Neural cell (in vitro differentiated cells): ENCODE measurements around the gene C21orf91. TPM values are rescaled to one million over a fixed set of nuclear protein-coding genes. Genes with fewer than 3 reads are reported as not detected.
"Not testable (repeated sequence)": the region's sequence is repeated elsewhere in the genome, so short reads cannot be mapped to it uniquely, and the experiment has no call there.

Experiments
- H2AFZ ChIP-seq: fragments of 200-600, 300-800 bp; sonication (generic), shearing (Covaris generic); 2 replicates; pipeline ENCODE4 v1.6.0; 2014; ENCODE audit warnings: low read depth, mild to moderate bottlenecking, antibody characterized with exemption, low read length, moderate library complexity
- H3F3A ChIP-seq: fragments of 200-600 bp; shearing (Covaris generic); 2 replicates; pipeline ENCODE4 v1.6.1; 2016; ENCODE audit warnings: mild to moderate bottlenecking, moderate library complexity, mixed read lengths, antibody characterized with exemption, low read length; ENCODE audit not compliant: insufficient read depth, poor library complexity, severe bottlenecking
- H3K27ac ChIP-seq: fragments of 200-600, 300-800 bp; sonication (generic), shearing (Covaris generic); 2 replicates; pipeline ENCODE4 v1.5.1; 2014; ENCODE audit warnings: mild to moderate bottlenecking, low read length, moderate library complexity
- H3K27me3 ChIP-seq: fragments of 300-800, 200-600 bp; sonication (generic), shearing (Covaris generic); 2 replicates; pipeline ENCODE4 v1.6.0; 2014; ENCODE audit warnings: mild to moderate bottlenecking, low read depth, low read length, moderate library complexity; ENCODE audit not compliant: insufficient read depth
- H3K36me3 ChIP-seq: fragments of 300-800, 200-600 bp; sonication (generic), shearing (Covaris generic); 2 replicates; pipeline ENCODE4 v1.5.1; 2014; ENCODE audit warnings: mild to moderate bottlenecking, antibody characterized with exemption, low read length, moderate library complexity; ENCODE audit not compliant: insufficient read depth
- H3K4me2 ChIP-seq: fragments of 300-800, 200-600 bp; sonication (generic), shearing (Covaris generic); 2 replicates; pipeline ENCODE4 v1.6.0; 2014; ENCODE audit warnings: mild to moderate bottlenecking, low read length
- H3K4me3 ChIP-seq: fragments of 300-800, 200-600 bp; sonication (generic), shearing (Covaris generic); 2 replicates; pipeline ENCODE4 v1.5.1; 2014; ENCODE audit warnings: mild to moderate bottlenecking, low read length, moderate library complexity
- H3K79me2 ChIP-seq: fragments of 200-600 bp; shearing (Covaris generic); replicated peaks from 2 replicates; pipeline ENCODE4 v1.6.0; 2014; ENCODE audit warnings: mild to moderate bottlenecking, low read length, moderate library complexity; ENCODE audit not compliant: insufficient read depth
- H3K9ac ChIP-seq: fragments of 300-800, 200-600 bp; sonication (generic), shearing (Covaris generic); 2 replicates; pipeline ENCODE4 v1.6.1; 2016; ENCODE audit warnings: mild to moderate bottlenecking, low read length, mixed read lengths
- H3K9me2 ChIP-seq: fragments of 200-600 bp; shearing (Covaris generic); 2 replicates; pipeline ENCODE4 v1.6.1; 2016; ENCODE audit warnings: mild to moderate bottlenecking, low read length, mixed read lengths; ENCODE audit not compliant: insufficient read depth
- H3K9me3 ChIP-seq: fragments of 200-600, 300-800 bp; sonication (generic), shearing (Covaris generic); 2 replicates; pipeline ENCODE4 v1.6.1; 2016; ENCODE audit warnings: mild to moderate bottlenecking, mixed run types, low read length, moderate library complexity, mixed read lengths
- H4K20me1 ChIP-seq: fragments of 200-600 bp; shearing (Covaris generic); 2 replicates; pipeline ENCODE4 v1.6.1; 2016; ENCODE audit warnings: mild to moderate bottlenecking, mixed run types; ENCODE audit not compliant: insufficient read depth
- CTCF ChIP-seq: fragments of 450-650 bp; IDR thresholded peaks from 2 replicates; pipeline ENCODE4 v1.5.1; 2014; ENCODE audit warnings: antibody characterized with exemption, mild to moderate bottlenecking, moderate library complexity; ENCODE audit not compliant: poor library complexity, severe bottlenecking
- EP300 ChIP-seq: fragments of 450-650 bp; conservative IDR thresholded peaks from 2 replicates; pipeline ENCODE4 v1.6.1; 2014; ENCODE audit warnings: antibody characterized with exemption, mild to moderate bottlenecking, moderate library complexity; ENCODE audit not compliant: poor library complexity, severe bottlenecking
- EZH2 ChIP-seq: fragments of 200-600, 300-800 bp; shearing (Covaris generic), sonication (generic); IDR thresholded peaks from 2 replicates; pipeline ENCODE4 v1.6.1; 2014; ENCODE audit warnings: antibody characterized with exemption, low read length, borderline replicate concordance, mild to moderate bottlenecking; ENCODE audit not compliant: insufficient read depth, poor library complexity, severe bottlenecking
- MXI1 ChIP-seq: fragments of 450-650 bp; conservative IDR thresholded peaks from 2 replicates; pipeline ENCODE4 v1.6.1; 2014; ENCODE audit warnings: antibody characterized with exemption, mild to moderate bottlenecking; ENCODE audit not compliant: poor library complexity, severe bottlenecking
- POLR2AphosphoS5 ChIP-seq: IDR thresholded peaks from 2 replicates; pipeline ENCODE4 v1.6.1; 2012
- RAD21 ChIP-seq: fragments of 450-650 bp; conservative IDR thresholded peaks from 2 replicates; pipeline ENCODE4 v1.6.1; 2014; ENCODE audit warnings: antibody characterized with exemption, mild to moderate bottlenecking, moderate library complexity
- TAF1 ChIP-seq: IDR thresholded peaks from 2 replicates; pipeline ENCODE4 v1.6.1; 2012; ENCODE audit warnings: low read depth
- polyA plus RNA-seq: library from polyadenylated mRNA; depleted of rRNA; stranded (reverse); fragments of >200 nt; gene quantifications from 2 replicates; pipeline ENCODE4 v1.2.3, GENCODE V29; 2014
- TF ChIP-seq, protein P1 (sequence below): IDR thresholded peaks from 2 replicates; pipeline ENCODE4 v1.6.1; 2012; ENCODE audit warnings: borderline replicate concordance

The C21orf91 gene
- polyA plus RNA-seq, 1 donor from 2014 or later: 19.6 TPM

GRCh38 chr21:17775431-17776126 is 43.6 kb downstream of the C21orf91 start:
- Histone ChIP-seq H3K9ac (no peak overlapping the region), H2AFZ (no peak overlapping the region), H3K27ac (no peak overlapping the region), H3K4me3 (no peak overlapping the region), H3K27me3 (no peaks in the 10 kb centered on the region), H3K4me2 (no peak overlapping the region), H3F3A (no peaks in the 10 kb centered on the region), H3K36me3 (no peaks in the 10 kb centered on the region), H3K9me3 (no peaks in the 10 kb centered on the region), H3K9me2 (no peaks in the 10 kb centered on the region), H4K20me1 (no peaks in the 10 kb centered on the region), H3K79me2 (no peaks in the 10 kb centered on the region)
- TF ChIP-seq EZH2 (no peak), RAD21 (no peak), CTCF (no peak), EP300 (no peak), TAF1 (no peak), POLR2AphosphoS5 (no peak)
- TF ChIP-seq, protein P1, sequence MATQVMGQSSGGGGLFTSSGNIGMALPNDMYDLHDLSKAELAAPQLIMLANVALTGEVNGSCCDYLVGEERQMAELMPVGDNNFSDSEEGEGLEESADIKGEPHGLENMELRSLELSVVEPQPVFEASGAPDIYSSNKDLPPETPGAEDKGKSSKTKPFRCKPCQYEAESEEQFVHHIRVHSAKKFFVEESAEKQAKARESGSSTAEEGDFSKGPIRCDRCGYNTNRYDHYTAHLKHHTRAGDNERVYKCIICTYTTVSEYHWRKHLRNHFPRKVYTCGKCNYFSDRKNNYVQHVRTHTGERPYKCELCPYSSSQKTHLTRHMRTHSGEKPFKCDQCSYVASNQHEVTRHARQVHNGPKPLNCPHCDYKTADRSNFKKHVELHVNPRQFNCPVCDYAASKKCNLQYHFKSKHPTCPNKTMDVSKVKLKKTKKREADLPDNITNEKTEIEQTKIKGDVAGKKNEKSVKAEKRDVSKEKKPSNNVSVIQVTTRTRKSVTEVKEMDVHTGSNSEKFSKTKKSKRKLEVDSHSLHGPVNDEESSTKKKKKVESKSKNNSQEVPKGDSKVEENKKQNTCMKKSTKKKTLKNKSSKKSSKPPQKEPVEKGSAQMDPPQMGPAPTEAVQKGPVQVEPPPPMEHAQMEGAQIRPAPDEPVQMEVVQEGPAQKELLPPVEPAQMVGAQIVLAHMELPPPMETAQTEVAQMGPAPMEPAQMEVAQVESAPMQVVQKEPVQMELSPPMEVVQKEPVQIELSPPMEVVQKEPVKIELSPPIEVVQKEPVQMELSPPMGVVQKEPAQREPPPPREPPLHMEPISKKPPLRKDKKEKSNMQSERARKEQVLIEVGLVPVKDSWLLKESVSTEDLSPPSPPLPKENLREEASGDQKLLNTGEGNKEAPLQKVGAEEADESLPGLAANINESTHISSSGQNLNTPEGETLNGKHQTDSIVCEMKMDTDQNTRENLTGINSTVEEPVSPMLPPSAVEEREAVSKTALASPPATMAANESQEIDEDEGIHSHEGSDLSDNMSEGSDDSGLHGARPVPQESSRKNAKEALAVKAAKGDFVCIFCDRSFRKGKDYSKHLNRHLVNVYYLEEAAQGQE: no peak

DNA sequence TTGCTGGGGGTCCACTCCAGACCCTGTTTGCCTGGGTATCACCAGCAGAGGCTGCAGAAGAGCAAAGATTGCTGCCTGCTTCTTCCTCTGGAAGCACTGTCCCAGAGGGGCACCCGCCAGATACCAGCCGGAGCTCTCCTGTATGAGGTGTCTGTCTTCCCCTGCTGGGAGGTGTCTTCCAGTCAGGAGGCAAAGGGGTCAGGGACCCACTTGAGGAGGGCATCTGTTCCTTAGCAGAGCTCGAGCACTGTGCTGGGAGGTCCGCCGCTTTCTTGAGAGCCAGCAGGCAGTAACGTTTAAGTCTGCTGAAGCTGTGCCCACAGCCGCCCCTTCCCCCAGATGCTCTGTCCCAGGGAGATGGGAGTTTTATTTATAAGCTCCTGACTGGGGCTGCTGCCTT is 44.1 kb downstream of the C21orf91 start:
- H3K27ac ChIP-seq, H3K9me3 ChIP-seq, H2AFZ ChIP-seq, H3K27me3 ChIP-seq, H3F3A ChIP-seq, H3K9me2 ChIP-seq, H3K4me2 ChIP-seq, H4K20me1 ChIP-seq, H3K9ac ChIP-seq, H3K36me3 ChIP-seq, H3K4me3 ChIP-seq, H3K79me2 ChIP-seq: not testable (repeated sequence)

- H4K20me1 ChIP-seq: no peaks in the 10 kb centered on the region
- H3K4me3 ChIP-seq: no peak overlapping the region
- no peak overlapping the region for H3K9ac ChIP-seq
- TF ChIP-seq TAF1 (no peak), MXI1 (no peak), EP300 (no peak)
- TF ChIP-seq, protein P1: no peak
- H3K36me3 ChIP-seq: no peaks in the 10 kb centered on the region
- no peak overlapping the region for H2AFZ ChIP-seq
- H3F3A ChIP-seq: no peaks in the 10 kb centered on the region
- no peaks in the 10 kb centered on the region for H3K79me2 ChIP-seq
- H3K9me3 ChIP-seq: no peaks in the 10 kb centered on the region
- H3K4me2 ChIP-seq: no peak overlapping the region
- H3K9me2 ChIP-seq: no peaks in the 10 kb centered on the region
- H3K27me3 ChIP-seq: no peaks in the 10 kb centered on the region
- H3K27ac ChIP-seq: no peak overlapping the region
Observed at GRCh38 chr21:17769447-17769845, 49.7 kb downstream of the C21orf91 start.
